Measurements from ENCODE around the gene RAI14. TPM values are rescaled to one million over a fixed set of nuclear protein-coding genes. Genes with fewer than 3 reads are reported as not detected.
"Not testable (repeated sequence)": the region's sequence is repeated elsewhere in the genome, so short reads cannot be mapped to it uniquely, and the experiment has no call there.

RAI14 gene
- polyA plus RNA-seq, 3 donors: 88.2 to 105 (median 97.5) TPM

DNA sequence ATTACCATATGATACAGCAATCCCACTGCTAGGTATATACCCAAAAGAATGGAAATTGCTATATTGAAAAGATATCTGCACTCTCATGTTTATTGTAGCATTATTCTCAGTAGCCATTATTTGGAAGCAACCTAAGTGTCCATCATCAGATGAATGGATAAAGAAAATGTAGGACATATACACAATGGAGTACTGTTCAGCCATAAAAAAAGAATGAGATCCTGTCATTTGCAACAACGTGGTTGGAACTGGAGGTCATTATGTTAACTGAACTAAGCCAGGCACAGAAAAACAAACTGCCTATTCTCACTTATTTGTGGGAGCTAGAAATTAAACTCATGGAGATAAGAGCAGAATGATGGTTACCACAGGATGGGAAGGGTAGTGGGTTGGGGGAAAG lies 119.8 kb downstream of the RAI14 start:
- no peak for DNase-seq (ENCODE audit: extremely low read depth in 1 of 11, low read depth in 9 of 11, low spot score in 4 of 11)

DNA sequence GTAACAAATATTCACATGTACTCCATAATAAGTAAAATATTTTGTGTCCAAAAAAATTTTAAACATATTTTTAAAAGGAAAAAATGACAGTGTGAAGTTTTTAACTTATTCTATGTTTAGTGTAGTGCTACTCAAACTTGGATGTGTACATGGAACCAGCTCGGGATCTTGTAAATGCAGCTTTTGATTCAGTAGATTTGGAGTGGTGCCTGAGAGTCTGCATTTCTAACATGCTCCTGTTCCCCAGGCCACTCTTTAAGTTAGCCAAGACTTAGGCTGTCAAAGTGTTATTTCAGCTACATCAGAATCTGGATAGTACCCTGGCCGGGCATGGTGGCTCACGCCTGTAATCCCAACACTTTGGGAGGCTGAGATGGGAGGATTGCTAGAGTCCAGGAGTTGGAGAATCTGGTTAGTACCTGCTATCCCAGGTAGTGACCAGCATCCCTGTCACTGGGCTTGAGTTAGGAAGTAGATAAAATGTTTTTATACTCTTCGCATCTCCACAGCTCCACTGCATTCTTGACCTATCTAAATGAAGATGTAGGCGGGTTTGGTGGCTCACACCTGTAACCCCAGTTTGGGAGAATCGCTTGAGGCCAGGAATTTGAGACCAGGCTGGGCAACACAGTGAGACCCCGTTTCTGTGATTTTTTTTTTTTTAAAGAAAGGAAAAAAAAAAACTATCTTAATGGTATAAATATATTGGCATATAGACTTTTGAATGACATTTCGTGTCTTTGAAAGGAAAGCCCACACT lies 122.1 kb downstream of the RAI14 start:
- DNase-seq (ENCODE audit: extremely low read depth in 1 of 11, low read depth in 9 of 11, low spot score in 4 of 11): no peak

- DNase-seq (ENCODE audit: extremely low read depth in 1 of 11, low read depth in 9 of 11, low spot score in 4 of 11): not testable (repeated sequence)
Observed at GRCh38 chr5:34783892-34784291, 127.8 kb downstream of the RAI14 start.

- no peak for DNase-seq (ENCODE audit: extremely low read depth in 1 of 11, low read depth in 9 of 11, low spot score in 4 of 11)
Observed at GRCh38 chr5:34787035-34787434, 130.9 kb downstream of the RAI14 start.

GRCh38 chr5:34789021-34789531 lies 132.9 kb downstream of the RAI14 start:
- DNase-seq (ENCODE audit: extremely low read depth in 1 of 11, low read depth in 9 of 11, low spot score in 4 of 11): no peak

DNA sequence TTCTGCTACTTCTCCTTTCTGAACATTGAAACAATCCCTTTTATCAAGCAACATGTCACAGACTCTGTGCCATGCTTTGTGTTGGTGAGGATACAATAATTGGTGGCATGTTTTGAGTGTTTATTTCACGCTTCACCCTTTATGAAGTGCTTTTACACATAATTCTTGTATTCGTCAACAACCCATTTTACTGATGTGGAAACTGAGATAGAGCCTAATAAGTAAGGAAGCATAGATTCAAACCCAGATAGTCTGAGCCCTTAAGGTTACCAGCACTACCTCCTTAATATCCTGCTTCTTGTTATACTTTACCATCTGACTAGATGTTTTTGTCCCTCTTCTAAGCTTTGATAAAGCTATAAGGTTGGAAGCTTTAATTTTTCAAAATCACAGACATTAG lies 133.5 kb downstream of the RAI14 start:
- DNase-seq (ENCODE audit: extremely low read depth in 1 of 11, low read depth in 9 of 11, low spot score in 4 of 11): no peak

GRCh38 chr5:34790069-34790468 lies 133.9 kb downstream of the RAI14 start:
- no peak for DNase-seq (ENCODE audit: extremely low read depth in 1 of 11, low read depth in 9 of 11, low spot score in 4 of 11)

DNA sequence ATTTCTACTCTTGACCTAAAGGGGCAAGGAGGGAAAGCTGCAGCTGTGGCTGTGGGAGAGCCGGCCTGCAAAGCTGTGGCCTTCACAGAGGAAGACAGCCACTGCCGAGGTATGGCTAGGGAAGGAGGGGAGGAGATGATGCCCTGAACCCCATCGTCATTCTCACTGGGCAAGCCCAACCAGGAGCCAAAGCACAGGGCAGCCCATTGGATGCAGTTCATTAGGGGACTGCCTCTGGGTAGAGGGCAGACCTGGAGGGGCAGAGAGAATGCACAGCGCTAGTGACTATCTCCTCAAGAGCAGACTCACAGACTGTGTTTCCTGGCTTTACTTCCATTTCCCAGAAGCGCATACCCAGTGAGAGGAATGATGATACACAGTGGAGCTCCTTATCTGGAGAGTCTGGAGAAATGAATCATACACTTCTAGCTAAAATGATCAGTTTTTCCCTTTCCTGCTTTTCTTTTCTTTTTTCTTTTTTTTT lies 135.7 kb downstream of the RAI14 start:
- DNase-seq (ENCODE audit: extremely low read depth in 1 of 11, low read depth in 9 of 11, low spot score in 4 of 11): no peak

DNA sequence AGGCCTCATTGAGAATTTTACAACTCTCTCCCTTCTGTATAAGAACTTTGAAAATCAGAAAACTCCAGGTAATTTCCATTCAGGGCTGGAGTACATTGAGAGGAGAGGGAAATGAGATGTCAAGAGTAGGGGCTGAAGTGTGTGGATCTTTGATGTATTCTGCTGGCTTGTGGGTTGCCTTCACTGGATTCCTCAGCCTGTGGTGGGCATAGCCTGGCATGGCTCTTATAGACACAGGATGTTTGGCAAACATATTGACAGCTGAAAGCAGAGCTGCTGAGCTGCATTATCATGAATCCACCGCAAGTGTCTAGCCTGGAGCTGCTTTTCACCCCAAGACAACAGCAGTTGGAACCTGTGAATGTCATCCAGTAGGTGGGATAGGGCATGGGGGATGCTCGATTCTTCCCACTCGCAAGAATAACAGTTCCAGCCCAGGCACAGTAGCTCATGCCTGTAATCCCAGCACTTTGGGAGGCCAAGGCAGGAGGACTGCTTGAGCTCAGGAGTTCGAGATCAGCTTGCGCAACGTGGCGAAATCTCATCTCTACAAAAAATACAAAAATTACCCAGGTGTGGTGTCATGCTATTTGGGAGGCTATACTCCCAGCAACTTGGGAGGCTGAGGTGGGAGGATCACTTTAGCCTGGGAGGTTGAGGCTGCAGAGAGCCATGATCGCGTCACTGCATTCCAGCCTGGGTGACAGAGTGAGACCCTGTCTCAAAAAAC lies 146.9 kb downstream of the RAI14 start:
- DNase-seq (ENCODE audit: extremely low read depth in 1 of 11, low read depth in 9 of 11, low spot score in 4 of 11): no peak

- no peak for DNase-seq (ENCODE audit: extremely low read depth in 1 of 11, low read depth in 9 of 11, low spot score in 4 of 11)
Observed at GRCh38 chr5:34803974-34804732, 148.0 kb downstream of the RAI14 start.

- no peak for DNase-seq (ENCODE audit: extremely low read depth in 1 of 11, low read depth in 9 of 11, low spot score in 4 of 11)
Observed at GRCh38 chr5:34804913-34805312, 148.8 kb downstream of the RAI14 start.

GRCh38 chr5:34806532-34806931 lies 150.4 kb downstream of the RAI14 start:
- DNase-seq (ENCODE audit: extremely low read depth in 1 of 11, low read depth in 9 of 11, low spot score in 4 of 11): no peak

GRCh38 chr5:34811706-34812105 lies 155.6 kb downstream of the RAI14 start:
- DNase-seq (ENCODE audit: extremely low read depth in 1 of 11, low read depth in 9 of 11, low spot score in 4 of 11): no peak

- DNase-seq (ENCODE audit: extremely low read depth in 1 of 11, low read depth in 9 of 11, low spot score in 4 of 11): no peak
Observed at GRCh38 chr5:34813509-34813908, 157.4 kb downstream of the RAI14 start.

- DNase-seq (ENCODE audit: extremely low read depth in 1 of 11, low read depth in 9 of 11, low spot score in 4 of 11): no peak
Observed at GRCh38 chr5:34817558-34818351, 161.6 kb downstream of the RAI14 start.

GRCh38 chr5:34818717-34819116 lies 162.6 kb downstream of the RAI14 start:
- DNase-seq (ENCODE audit: extremely low read depth in 1 of 11, low read depth in 9 of 11, low spot score in 4 of 11): no peak

GRCh38 chr5:34820593-34820992 lies 164.5 kb downstream of the RAI14 start:
- no peak for DNase-seq (ENCODE audit: extremely low read depth in 1 of 11, low read depth in 9 of 11, low spot score in 4 of 11)

DNA sequence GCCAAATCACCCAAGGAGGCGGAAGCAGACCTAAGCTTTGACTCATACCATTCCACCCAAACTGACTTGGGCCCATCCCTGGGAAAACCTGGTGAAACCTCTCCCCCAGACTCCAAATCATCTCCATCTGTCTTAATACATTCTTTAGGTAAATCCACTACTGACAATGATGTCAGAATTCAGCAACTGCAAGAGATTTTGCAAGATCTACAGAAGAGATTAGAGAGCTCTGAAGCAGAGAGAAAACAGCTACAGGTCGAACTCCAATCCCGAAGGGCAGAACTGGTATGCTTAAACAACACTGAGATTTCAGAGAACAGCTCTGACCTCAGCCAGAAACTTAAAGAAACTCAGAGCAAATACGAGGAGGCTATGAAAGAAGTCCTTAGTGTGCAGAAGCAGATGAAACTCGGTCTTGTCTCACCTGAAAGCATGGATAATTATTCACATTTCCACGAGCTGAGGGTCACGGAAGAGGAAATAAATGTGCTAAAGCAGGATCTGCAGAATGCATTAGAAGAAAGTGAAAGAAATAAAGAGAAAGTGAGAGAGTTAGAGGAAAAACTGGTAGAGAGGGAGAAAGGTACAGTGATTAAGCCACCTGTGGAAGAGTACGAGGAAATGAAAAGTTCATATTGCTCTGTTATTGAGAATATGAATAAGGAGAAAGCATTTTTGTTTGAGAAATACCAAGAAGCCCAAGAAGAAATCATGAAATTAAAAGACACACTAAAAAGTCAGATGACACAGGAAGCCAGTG lies 167.0 kb downstream of the RAI14 start:
- no peak for DNase-seq (ENCODE audit: extremely low read depth in 1 of 11, low read depth in 9 of 11, low spot score in 4 of 11)

Data from renal cortex interstitium (tissue), 11 donors.